MV-4-11 (cell line): ENCODE results near the gene VLDLR.

Source experiments
- DNase-seq: peaks from one replicate; lab custom pipeline; 2025; lab: John Stamatoyannopoulos, UW

Gene VLDLR

DNA sequence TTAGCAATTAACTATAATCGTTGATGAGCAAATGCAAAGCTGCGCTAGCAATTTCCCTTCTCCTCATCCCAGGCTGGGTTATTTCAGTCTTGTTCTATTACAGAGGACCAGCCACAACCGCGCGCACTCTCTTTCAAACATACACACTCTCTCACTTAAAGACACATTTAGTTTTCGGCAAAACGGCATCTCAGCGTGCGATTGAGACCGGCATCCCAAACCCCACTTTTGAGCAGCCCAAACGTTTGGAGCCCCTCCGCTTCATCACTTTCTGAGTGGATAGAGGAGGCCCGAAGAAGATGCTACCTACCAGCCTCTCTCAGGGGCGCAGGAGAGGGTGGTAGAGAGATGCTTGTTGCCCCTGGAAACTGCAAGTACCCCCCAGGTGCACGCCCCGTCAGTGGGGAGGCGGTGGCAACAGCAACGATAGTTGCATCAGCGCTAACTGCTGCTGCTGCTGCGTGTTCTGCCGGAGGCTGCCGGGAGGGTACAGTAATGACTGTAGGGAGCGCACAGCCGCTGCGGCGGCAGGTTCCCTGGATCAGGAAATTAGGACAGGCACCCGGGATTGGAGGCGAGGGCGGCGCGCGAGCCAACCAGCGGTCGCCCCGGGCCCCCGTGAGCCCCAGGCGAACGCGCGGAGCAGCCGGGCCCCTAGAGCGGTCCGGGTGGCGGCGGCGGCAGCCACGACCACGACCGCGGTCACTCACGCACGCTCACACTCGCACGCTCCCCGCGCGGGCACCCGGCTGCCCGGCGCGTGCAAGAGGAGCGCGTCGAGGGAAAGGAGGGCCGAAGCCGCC, 467 bp upstream of the VLDLR start:
- peak; percentile 88 for DNase-seq

DNA sequence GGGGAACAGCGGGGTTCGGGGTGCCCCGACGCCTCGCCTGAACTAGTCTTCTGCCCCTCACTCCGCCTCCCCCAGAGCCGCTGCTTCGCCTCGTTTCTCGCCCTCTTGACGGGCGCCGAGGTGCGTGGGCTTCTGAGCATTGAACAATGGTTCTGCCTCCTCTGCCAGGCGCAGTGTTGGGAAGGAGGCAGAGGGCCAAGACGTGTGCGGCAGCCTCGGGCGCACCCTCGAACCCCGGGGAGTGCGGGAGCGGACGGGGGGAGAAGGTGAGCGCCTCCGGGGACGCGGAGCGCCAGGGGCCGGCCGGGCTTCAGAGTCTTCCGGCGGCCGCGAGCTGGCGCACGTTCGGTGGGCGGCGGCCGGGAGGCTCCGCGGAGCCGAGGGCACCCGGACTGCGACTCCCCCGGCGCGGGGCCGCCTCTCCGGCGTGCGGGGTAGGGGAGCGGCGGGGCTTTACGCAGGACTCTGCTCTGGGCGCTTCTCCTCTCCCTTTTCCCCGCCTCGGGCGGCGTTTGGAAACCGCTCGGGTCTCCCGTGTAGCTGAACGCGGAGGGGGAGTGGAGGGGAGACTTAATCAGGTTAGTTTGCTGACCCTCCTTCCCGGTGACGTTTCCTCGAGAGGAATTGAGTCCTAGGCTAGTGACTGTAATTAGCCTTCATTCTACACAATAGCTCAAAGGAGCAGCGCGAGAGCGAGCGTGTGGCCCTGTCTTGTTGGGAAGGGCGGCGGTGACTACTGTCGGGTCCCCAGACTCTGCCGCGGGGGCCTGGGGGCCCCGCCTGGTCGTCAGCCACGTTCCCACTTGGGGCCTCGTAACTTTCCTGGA, 1.1 kb downstream of the VLDLR start:
- no peak for DNase-seq

DNA sequence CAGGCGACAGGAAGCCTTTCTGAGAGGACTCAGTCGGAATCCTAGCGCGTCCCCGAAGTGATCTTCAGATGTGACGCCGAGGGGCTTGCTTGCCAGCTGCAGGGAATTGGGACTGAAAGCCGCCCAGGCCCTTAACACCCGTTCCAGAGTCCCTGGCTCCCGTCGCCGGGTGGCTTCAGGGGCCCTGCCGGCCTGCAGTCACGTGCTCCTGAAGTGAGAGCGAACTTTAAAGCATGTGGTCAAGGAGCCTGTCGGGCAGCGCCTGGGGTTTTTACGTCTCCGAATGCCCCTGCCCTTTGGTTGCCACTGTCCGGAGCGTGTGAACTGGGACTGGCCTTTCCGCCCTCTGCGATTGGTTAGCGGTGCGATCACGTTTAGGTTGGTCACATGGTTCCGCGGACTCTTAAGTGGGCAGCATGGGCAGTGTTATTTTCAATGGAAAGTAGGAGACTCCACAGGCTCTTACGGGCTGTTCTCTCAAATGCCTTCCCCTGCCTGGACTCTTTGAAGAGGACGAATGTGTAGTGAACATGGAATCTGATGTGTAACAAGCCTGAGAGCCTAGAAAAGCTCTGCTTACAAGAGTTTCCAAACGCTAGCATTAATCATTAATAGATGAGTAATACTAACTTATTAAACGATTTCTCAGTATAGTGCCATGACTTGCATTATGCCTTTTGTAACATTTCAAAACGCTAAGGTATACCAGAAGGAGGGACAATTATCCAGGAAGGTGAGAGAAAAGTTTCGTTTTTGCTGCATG, 1.9 kb downstream of the VLDLR start:
- peak; percentile 30 for DNase-seq

DNA sequence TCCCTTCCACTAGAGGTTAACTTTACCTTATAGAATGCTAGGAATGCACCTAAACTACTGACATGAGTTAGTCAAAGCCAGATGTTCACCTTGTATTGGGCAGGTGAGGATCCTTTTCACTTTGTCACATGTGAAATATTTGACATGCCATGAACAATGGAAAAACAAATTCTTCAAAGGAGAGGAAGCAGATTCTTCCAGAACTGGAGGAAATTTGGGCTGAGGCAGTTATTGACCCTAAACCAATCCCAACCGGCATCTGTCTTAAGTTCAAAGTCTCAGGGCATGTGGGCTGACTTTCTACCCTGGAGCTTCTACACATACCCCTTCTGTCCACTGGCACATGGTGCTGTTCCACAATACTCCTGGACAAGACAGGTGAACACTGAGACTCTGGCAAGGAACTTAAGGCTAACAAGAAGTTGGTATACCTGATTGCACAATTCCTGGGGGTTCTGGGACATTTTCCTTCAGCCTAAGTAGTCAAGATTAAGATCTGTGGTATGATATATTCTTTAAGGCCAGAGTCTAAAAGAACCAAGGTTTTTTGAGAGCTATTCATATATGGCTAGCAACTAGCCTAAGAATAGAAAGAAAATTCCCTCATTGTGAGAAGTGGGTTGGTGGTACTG, 2.6 kb downstream of the VLDLR start:
- no peak for DNase-seq

DNA sequence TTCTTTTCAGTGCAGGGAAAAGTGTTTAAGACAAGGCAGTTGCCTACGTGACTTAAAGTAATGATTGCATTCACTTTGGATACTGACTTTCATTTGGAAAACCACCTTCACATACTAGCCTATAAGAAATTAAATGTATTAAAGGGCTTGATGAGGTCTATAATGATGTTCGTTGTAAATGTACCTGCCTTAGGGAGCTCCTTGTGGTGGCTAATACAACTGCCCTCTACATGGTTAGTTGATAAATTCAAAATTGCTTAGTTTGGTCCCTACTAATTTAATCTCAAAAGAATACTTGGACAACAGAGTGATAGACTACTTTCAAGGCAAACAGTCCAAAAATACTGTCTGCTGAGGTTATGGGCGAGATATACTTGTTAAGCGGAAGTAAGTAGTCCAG, 3.8 kb downstream of the VLDLR start:
- DNase-seq: no peak

DNA sequence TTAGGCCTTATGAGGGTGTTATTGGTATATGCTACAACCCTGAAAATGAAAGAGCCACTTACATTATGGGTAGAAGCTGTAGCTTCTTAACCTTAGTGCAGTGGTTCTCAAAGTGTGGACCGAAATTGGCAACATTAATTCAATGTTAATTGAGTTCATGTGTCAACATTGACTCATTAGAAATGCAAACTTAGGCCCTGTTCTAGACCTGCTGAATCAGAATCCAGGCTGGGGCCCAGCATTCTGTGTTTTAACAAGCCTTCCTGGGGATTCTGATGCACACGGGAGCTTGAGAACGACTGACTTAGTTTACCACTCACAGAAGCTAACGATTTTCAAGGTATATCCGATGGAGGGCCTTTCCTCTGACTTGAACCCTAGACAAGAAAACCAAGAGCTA, 7.3 kb downstream of the VLDLR start:
- DNase-seq: no peak

DNA sequence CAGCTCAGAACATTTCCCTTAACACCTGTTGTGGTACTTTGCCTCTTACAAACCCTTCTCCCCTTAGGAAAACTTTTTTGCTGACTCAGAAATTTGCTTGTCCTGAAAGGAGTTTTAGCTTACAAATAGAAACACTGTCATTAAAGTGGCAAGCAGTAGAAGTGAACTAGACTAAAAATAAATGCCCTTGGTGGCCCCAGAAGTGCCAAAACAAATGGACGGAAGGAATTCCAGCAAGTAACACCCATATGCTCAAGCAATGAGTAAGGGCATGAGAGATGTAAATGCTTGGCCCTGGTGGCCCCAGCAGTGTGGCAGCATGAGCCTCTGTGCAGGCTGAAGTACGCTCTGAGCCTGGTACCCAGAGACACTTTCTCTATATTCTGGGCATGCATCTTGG, 8.6 kb downstream of the VLDLR start:
- no peak for DNase-seq

DNA sequence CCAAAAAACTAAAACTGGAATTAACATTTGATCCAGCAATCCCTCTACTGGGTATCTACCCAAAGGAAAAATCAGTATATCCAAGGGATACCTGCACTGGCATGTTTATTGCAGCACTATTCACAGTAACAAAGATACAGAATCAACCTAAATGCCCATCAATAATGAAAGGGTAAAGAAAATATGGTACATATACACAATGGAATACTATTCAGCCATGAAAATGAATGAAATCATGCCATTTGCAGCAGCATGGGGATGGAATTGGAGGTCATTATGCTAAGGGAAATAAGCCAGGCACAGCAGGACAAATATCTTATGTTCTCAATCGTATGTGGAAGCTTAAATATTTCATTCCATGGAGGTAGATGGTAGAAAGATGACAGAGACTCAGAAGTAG, 9.7 kb downstream of the VLDLR start:
- DNase-seq: no peak

DNA sequence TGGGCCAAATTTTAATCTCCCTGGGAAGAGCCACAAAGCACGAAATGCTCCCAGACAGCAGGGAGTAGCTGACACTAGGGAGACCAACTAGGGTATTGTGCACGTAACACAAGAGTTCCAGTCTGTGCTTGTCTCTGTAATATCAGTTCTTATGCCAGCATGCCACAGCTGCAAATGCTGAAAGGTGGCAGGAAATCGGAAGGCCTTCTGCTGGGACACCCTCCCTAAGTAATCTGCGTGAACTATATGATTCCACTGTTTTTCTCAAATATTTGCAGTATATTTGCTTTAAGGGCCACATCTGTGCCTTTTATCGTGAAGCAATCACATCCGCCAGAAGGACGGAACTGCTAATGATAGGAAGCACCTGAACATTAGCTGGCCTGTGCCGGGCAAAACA, 12.6 kb downstream of the VLDLR start:
- DNase-seq: no peak

DNA sequence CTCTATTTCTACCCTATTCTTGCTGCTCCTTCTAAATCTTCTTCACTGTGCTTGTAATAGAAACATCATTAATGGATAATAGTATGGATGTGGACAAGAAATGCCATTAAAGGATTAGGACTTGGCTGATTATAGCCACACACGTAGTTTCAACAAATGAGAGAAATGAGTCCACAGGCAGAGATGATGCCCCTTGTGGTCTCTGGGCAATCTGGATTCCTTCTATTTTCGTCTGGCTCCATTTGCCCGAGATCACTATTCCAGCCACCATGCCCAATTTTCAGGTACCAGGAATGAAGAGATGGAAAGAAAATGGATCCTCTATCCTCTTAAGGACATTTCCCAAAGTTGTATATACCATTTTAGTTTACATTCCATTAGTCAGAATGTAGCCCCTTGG, 13.2 kb downstream of the VLDLR start:
- DNase-seq: no peak

DNA sequence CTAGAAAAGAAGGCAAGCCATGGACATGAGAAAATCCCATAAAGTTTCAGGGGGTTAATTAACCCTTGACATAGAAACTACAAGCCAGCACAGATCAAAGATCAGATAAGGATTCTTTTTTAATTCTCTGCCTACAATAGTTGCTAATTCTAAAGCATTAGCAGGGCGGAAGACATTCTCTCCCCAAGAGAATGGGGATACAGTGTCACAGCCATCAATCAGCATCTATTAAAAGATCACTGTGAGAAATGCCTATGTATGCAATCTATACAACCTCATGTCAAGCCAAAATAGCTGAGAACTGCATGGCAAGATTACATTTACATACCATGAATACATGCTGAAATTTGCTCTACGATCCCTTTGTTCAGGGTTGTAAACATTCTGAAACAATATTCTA, 14.3 kb downstream of the VLDLR start:
- no peak for DNase-seq

DNA sequence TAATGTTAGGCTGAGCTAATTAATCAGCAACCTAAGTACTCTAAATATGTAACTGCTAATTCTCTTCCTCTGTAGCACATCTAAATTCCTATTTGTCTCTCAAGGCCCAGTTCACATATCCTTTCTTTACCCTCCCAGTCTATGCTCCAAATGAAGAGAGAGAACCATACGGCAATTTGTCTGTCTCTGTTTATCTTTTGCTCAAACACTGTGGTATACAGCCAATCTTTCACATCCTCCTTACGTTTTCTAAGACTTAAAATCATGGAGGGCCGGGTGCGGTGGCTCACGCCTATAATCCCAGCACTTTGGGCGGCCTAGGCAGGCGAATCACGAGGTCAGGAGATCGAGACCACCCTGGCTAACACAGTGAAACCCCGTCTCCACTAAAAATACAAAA, 15.8 kb downstream of the VLDLR start:
- no peak for DNase-seq

DNA sequence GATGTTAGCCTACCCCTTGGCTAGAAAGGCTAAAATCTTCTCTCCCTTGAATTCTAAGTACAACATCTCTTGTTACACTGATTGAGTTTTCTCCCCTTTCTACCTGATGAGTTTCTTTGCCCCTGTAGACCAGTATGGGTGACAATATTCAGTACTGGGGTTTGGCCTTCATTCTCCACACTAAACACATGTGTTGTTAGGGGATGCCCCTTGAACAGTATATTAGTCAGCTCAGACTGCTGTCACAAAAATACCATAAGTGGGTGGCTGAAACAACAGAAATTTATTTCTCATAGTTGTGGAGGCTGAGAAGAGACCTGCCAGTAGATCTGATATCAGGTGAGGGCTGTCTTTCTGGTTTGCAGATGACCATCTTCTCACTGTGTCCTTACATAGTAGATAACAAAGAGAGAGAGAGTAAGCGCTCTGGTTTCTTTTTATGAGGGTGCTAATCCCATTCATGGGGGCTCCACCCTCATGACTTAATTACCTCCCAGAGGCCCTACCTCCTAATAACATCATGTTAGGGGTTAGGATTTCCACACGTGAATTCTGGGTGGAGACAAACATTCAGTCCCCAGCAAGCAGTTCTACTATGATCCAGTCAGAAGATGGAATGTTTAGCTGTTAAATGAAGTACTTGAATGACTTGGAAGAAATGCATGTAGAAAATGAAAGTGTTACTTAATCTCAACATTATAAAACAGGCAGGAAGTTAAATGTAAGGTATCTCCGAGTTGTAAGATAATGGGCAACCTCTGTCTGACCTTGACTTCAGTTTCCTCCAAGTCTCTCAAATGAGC, 17.5 kb downstream of the VLDLR start:
- no peak for DNase-seq

DNA sequence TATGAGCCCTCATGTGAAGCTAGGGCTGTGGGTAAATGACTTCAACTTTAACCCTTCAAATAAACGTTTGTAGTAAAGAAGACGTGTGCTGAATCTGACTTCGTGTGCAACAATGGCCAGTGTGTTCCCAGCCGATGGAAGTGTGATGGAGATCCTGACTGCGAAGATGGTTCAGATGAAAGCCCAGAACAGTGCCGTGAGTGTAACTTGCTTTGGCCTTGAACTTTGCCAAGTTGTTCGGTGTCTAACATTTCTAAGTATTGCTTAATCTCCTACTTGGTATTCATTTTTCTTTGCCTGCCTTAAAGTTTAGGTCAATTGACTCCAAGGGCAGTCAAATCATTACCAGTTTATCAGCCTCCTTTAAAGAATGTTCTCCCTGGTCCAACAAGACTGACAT, 18.2 kb downstream of the VLDLR start:
- no peak for DNase-seq

DNA sequence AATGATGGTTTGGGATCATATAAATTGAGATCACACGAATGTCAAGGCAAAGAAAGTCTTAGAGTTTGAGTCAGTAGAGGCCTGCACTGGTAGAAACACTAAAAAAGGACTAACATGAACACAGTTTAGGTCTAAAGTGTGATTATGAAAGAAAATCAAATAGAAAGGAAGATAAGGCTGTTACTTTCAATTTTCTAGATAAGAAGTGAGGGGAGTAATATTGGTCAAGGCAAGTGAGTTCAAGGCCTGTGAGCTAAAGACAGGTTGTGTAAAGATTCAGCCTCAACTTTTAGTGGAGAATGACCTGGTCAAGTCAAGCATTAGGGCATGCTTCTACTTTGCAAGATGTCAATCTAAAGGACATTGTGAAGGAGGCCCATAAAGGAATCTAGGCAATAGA, 19.0 kb downstream of the VLDLR start:
- DNase-seq: no peak

DNA sequence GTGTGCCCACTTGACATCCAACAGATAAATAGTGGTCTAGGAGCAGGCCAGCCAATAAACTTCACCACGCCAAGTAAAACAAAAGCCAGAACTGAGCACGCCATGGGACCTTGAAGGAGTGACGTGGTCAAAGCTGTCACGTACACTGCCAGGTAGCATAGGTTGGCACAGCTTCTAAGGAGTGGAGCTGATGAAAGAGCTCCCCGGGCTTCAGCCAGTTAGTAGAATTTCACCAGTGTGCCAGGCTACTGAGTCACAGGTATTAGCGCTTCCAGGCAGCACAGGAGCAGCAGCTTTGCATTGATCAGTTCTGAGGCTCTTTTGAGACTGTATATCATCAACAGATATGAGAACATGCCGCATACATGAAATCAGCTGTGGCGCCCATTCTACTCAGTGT, 19.4 kb downstream of the VLDLR start:
- no peak for DNase-seq

DNA sequence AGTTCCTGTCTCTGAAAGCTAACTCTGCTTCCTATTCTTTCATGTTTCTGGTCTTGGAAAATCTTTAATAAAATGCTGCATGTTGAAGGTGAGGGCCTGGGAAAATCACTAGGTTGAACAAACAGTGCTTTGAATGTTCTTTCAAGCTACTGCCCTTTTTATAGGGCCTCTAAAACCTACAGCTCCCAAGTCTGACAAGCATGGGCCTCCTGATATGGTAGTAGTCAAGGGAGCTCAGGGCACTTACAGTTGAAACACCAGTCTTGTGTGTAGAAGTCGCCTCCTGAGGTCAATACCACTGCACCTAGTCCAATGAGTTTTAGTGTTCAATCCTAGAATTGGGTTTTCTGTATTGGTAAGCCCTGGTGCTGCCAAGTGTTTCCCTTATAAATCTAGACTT, 20.5 kb downstream of the VLDLR start:
- no peak for DNase-seq

DNA sequence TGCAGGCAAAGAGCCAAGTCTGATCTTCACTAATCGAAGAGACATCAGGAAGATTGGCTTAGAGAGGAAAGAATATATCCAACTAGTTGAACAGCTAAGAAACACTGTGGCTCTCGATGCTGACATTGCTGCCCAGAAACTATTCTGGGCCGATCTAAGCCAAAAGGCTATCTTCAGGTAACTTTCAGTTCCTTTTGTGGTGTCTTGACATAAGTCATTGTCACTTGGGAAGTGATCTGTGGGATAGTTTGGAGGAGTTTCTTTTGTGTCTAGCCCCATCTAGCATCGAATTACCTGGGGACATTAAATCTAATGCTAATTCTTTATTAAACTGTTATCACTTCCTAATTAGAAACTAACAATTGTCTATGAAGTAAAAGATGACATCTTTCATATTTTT, 24.0 kb downstream of the VLDLR start:
- peak; percentile 44 for DNase-seq

DNA sequence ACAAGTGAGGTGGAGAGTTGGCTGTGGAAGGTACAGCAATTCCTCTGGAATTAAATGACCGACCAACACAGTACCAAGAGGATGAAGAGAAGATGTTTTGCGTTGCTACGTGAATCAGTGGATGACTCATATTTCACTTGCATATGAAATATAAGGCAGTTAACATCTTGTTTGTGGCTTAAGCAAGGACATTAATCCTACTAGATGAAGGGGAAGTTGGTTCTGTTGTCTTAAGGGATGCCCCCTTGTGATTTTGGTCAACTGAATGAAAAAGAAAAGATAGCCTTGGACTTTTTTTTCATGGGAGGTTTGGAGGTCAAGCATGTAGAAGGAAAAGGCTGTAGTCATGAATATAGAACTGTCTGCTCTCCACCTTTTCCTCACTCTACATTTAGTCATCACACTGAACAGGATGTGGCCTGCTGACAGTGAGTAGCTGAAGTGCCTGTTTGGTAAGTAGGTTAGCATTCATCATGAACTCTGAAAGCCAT, 33.9 kb downstream of the VLDLR start:
- DNase-seq: peak; percentile 92

DNA sequence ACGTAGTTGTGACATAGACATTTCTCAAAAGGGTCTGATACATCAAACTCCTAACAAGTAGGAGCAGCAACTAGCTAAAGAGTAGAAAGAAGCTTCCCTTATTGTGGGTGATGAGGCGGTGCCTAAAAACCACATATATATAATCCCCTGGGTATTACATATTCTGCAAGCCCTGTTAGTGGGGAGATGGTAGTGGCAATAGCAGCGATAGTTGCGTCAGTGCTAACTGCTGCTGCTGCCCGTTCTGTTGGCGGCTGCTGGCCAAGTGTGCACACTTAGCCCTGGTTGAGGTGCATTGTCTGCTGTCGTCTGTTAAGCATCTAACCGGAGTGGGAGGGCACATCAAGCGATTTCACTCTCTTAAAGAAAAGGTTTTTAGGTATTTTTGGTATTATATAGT, 35.8 kb downstream of the VLDLR start:
- DNase-seq: peak; percentile 99

DNA sequence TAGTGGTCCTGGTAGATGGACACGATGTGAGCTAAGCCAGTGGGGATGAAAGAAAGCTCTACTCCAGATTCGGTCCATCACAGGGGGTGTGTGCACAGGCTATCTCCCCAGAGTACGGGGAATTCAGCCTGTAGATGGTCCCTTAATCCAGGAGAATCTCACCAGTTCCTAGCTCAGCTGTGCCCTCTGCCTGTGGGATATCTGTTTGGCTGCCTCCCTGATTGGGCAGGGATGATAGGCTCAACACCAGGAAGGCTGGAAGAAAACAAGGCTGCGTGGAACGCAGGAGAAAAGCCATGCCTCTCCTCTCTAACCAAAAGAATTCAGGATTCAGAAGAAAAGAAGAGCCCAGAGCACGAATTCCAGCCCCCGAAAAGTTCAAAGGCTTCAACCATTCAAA, 40.9 kb downstream of the VLDLR start:
- DNase-seq: no peak
